GM18507 (cell line): ENCODE measurements around the gene DGKB.

Experiments used
- DNase-seq: peaks from one replicate; pipeline ENCODE4 v3.0.0; 2011; ENCODE audit warnings: low read depth; ENCODE audit not compliant: insufficient read length; ENCODE audit errors: extremely low spot score
- FAIRE-seq: peaks from 2 replicates; lab custom pipeline; 2011; peaks lifted over from hg19 to GRCh38; lab: Jason Lieb, UNC

DGKB gene

DNA sequence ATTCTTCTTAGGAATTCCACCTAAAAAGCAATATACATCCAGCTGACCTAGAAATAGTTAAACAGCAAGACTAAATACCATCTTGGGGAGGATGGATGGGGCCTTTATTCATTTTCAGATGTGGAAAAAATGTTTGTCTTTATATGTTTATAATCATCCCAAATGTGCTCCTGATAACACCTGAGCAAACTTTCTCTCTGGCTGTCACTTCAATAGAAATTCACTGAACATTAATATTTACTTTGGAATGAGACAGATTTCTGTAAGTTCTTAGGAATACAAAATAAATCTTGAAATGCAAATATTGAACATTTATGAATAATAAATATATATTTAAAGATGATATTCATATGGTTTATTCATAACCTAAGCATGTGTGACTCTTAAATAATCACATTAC lies 185.4 kb downstream of the DGKB start:
- FAIRE-seq: no peak
- no peak for DNase-seq

DNA sequence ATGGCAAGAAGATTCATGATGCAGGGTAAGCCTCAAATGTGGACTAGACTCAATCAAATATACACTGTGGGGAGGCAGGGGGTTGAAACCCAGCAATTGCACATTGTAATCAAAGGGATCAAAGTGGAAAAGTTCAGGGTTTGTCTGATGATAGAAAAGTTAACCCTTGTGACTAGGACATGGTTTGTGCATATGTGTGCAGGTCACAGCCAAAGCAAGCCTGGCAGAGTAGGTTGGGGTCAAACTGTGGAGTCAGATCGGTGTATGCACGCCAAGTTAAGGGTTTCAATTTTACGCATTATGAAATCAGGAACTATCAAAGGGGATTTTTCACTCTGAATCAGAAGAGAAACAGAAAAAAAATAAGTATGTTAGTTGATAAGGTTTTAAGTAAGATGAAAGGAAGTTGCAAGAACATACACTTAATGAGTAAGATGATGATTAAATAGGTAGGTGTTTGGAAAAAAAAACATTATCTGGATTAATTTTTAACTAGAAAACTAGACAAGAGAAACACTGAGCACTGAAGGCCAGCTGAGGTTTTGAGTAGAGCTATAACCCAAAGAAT lies 188.3 kb downstream of the DGKB start:
- FAIRE-seq: peak; percentile 83
- no peak for DNase-seq

DNA sequence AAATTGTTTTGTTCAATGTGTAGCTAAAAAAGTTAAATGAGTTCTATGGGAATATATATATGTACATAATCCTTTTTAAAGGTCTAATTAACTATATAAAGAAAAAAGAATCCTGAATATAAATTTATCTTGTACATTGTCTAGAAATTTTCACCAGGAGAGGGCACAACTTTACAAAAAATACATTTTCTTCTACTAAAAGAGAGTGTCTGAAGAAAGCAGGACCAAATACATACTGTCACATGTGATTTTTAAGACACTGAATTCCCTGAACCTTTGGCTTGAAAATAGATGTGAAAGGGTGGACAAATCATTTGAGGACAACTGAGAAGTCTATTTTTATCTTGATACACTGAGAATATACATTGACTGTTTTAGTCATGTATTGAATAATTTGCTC lies 204.3 kb downstream of the DGKB start:
- DNase-seq: no peak
- FAIRE-seq: no peak

DNA sequence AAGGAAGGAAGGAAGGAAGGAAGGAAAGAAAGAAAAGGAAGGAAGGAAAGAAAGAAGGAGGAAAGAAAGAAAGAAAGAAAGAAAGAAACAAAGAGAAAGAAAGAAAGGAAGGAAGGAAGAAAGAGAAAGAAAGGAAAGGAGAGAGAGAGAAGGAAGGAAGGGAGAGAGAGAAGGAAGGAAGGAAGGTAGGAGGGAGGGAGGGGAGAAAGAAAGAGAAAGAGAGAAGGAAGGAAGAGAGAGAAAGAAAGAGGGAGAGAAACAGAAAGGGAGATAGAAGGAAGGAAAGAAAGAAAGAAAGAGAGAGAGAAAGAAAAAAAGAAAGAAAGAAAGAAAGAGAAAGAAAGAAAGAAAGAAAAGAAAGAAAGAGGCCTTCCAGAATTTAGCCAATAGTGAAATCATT lies 204.9 kb downstream of the DGKB start:
- FAIRE-seq (no peak), DNase-seq (no peak)

DNA sequence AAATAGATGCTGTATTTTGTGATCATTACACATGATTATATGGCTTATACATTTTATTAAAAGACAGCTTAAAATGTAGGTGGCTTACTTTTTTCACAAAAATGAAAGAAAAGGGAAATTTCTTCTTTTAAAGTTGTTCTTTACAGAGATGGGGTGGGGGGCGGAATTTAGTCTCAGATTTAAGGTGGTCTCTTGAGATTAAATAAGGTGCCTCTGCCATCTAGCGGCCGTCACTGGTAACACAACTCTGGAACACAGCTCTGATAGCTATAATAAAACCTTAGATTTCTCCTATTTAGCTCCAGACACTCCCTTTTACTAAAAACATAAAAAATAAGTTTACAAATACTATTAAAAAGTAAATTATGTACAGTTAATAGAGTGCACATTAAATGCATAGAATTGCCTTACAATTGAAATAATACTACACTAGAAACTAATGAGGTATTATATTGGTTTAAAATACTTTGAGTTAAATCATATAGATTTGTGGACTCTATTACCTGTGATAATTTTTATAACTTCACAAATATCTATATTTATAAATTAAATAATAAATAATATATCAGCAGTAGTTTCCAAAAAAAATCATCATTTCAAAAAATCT lies 210.9 kb downstream of the DGKB start:
- FAIRE-seq (peak; percentile 62), DNase-seq (no peak)

DNA sequence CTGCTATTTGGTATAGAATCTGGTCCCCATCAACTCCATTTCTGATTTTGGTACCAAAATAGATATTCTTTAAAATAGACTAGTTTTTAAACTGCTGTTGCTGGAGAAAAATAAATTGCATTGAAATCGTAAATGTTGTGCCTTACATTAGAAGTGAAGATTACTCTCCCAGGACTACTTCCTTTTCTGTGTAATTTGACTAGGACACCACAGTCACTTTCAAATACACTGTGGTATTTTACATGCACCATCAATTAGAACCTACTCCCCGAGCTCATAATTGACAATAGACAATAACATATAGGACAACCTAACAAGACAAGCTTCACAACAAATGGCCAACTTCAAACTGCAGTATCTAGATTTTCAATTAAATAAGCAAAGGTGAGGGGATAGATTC lies 211.5 kb downstream of the DGKB start:
- FAIRE-seq: peak; percentile 53
- DNase-seq: no peak

DNA sequence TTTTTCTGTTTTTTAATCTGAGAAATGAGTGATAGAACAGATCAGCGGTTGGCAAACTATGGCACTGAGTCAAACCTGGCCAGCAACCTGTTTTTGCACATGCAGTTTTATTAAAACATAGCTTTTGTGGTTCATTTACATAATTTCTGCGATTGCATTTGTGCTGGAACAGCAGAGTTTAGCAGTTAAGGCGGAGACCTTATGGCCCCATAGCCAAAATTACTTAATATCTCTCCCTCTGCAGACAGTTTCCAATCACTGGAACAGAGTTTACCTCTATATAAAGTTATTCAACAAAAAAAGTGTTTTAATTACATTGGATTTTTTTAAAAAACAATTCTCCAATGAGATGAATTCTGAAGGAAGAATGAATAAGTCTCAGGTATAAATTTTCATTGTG lies 212.1 kb downstream of the DGKB start:
- FAIRE-seq (no peak), DNase-seq (no peak)

DNA sequence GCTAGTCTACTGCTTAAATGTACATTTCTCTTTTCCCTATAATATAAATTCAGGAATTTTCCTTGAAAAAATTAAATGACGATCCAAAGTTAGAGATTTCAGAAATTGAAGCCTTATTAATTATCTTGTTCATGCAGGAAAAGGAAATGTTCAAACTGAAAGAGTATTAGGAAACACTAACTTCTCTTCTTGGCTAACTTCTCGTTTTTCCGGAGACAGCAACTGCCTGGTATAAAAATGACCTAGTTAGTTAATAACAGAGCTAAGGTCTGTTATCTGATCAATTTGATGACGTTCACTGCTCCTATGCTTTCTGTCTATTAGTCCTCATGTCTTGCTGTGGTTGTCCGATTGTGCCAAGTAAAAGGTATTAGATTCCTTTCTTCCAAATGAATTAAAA lies 212.5 kb downstream of the DGKB start:
- FAIRE-seq: no peak

DNA sequence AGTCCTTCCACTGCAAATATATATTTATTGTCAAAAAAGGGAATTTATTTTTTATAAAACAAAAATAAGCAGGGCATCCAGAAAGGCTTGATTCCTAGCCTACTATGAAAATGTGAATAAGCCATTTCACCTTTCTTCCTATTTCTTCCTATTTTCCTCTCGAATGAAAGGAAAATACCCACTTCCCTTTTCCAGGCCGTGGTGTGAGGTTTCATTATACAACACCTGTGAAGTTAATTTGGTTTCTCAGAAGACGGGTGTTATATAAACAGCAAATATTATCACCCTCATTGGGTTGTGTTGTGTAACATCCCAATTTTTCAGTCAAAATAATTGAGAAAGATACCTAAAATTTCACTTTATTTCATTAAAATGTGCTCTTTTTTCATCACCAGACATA lies 214.3 kb downstream of the DGKB start:
- FAIRE-seq (no peak), DNase-seq (no peak)

More for the DNA sequence above, 212.5 kb downstream of the DGKB start:
- DNase-seq: no peak

DNA sequence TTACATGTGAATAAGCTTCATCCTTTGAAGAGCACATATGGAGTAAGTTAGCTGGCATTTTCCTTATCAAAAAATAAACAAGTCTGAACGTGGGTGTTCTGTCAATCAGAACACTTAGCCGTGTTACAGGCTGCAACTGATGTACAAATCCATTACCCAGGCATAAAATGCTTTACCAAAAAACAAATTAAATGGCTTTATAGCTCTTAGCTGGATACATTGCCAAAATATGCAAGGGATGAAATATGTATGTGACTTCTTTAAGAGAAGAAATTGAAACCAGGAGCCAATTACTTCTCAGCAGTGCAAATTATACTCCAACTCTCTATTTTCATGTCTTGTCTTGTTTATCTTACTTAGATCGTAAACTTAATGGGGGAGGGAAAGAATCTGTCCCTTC lies 214.8 kb downstream of the DGKB start:
- FAIRE-seq: peak; percentile 29
- no peak for DNase-seq

DNA sequence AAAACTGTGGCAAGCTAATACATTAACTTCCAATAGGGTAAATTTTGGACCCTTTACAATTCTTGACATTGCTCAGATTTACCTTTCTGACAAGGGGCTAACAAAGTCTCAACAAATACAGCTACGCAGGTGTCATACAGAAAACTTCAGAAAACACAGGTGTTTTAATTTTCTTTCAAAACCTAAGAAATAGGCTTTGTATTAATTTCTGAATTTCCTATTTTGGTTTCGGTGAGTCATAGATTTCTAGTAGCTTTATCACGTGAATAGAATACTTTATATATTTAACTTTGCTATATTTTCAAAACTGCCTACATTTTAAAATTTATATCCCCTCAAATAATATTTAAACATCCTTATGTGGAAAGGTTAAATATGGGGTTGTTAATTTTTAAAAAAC lies 215.3 kb downstream of the DGKB start:
- DNase-seq (no peak), FAIRE-seq (no peak)

DNA sequence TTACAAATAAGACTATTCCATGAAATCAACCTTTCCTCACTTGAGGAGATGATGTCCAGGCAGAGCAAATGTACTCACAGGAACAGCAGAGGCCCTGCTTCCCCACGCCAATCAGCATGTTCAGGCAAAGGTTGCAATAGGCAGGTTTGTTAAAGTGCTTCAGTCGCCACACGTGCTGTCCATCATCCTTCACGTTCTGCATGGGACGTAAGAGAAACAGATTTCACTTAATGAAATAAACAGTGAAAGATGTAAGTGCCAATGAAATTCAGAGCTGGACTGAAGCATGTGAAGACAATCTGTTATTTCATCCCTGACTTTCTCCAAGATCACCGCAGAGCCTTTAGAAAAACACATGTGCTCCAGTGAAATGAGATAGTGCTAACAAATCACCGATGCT lies 217.4 kb downstream of the DGKB start:
- no peak for FAIRE-seq
- DNase-seq: no peak

DNA sequence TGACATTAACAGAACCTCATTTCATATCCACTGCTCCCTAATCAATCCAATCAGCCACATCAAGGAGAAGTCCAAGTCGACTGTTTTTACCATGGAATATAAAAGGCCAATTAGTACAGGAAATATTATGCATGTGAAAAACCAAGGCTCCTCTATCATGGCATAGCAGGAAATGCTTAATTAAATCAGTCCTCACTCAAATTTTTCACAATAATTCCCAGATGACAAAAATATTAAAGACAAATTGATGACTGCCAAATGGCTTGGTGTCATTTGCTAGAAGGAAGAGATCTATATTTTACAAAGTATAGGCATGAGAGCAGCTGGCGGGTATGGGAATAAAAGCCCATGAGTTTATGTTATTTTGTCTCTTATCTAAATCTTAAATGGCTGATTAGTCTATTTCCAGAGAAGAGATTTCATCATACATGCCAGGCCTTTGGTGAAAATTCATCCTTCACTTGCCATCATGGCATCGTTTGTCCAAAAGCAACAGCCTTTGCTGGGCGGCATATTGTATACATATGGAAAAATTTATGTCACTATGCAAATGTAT lies 219.6 kb downstream of the DGKB start:
- DNase-seq (no peak), FAIRE-seq (no peak)

DNA sequence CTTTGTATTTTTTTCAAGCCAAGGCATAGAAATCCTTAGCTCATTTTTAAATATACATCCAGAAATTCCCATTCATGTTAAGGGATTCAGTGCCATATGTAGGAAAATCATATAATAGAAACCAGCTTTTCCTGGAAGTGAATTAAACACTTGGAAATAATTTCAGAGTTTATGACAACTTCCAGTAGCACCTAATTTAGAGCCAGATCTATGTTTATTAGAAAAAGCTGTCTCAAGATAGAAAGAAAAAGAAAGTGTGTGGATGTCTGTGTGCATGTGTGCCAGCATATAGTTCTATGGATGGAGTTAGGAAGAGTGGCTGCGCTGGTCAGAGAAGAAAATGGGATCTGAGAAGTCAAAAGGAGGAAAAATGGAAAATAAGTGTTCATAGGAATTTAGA lies 225.7 kb downstream of the DGKB start:
- DNase-seq (no peak), FAIRE-seq (no peak)

DNA sequence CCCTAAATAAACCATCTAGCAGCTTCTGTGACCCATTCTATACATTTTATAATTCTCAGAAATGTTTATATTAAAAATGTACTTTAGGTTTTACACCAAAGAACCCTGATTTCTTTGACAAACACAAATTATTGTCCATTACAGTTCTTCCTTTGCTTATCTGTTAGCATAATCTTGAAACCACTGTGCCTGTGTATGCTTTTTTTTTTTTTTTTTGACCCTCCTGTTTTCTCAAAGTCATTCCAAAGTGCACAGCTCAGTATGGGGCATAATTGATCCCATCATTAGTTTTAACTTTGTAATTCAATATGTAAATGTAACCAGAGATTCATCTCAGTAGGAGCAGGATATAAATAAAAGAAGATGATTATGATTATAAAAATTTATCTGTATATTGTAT lies 229.3 kb downstream of the DGKB start:
- no peak for DNase-seq
- no peak for FAIRE-seq

DNA sequence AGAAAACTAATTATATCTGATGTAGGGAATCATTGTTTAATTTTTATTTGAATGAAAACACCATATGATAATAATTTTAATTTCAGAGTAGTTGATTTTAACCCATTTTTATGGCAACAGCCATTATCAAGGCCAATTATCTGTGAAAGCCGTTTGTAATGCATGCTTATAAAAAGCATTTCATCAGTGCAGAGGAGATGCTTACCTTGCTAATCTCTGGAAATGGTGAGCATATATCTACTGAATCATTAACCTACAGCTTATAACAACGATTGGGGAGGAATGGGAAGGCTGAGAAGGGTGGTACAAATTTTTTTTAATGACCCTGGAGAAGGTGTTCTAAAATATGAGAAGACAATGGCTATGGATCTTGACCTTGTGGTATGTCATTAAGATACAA lies 235.6 kb downstream of the DGKB start:
- FAIRE-seq (no peak), DNase-seq (no peak)

DNA sequence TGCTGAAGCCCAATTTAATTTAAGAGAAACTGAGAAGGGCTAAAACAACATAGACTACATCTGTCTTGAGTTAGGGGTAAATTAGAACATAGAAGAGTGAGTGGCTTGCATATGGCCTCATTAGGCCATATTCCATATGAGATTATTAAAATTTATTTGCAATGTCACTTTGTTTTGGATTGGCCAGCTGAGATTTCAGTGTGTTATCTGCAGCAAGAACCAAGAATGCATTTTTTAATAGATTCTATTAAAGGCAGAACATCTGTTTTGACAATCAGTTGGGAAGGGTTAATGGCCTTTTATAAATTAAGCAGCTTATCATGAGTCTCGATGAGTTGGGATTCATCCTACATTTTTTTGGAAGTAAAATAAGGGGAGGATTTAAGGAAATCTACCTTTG lies 236.2 kb downstream of the DGKB start:
- DNase-seq (no peak), FAIRE-seq (no peak)

DNA sequence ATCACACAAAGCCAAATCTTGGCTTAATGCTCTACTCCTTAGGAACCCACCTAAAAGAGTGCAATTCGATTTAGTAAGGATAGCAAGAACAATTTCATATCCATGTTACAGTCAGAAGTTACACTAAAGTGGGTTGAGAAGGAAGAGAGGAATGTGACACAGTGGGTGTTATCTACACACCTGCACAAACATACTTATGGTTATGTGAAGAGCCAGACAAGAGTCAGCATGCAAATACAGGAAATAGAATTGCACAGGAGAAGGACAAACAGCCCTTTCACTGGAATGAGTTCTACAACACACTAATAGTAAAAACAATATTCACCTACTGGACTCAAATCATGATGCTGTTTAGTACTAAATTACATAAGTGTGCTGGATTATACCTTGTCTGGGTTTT lies 262.8 kb downstream of the DGKB start:
- FAIRE-seq (no peak), DNase-seq (no peak)

DNA sequence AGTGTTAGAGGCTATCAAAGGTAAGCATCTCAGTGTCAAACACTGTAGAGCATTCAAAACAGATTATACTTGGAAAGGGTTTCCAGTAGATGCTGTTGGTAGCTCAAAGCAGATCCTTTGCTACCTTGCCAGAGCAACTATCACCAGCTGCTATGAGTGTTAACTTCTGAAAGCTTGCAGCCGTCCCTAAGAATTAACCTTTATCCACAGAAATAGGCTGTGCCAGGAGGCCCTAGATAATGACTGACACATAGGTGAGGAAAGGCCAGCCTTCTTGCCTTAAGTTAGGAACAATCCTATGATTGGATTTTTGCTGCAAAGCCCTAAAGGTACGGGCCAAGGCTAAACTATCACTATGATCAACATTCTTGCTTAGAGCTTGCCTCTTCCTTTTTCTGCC lies 263.2 kb downstream of the DGKB start:
- no peak for FAIRE-seq
- no peak for DNase-seq

DNA sequence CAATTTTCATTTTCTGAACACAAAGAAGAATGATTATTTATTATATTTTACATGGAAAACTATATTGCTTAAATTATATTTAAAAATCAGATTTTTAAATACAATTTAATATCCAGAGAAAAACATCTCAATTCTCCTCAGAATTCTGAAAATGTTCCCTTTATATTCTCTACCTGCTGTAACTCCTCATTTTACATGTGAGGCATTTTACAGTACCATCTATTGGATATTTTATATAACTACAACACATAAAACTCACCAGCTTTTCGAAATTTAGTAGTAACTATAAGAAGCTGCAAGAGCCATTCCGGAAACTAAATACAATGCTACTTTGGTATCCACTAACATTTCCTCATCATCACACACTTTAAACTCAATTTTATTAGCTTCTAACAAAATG lies 264.6 kb downstream of the DGKB start:
- FAIRE-seq (no peak), DNase-seq (no peak)

DNA sequence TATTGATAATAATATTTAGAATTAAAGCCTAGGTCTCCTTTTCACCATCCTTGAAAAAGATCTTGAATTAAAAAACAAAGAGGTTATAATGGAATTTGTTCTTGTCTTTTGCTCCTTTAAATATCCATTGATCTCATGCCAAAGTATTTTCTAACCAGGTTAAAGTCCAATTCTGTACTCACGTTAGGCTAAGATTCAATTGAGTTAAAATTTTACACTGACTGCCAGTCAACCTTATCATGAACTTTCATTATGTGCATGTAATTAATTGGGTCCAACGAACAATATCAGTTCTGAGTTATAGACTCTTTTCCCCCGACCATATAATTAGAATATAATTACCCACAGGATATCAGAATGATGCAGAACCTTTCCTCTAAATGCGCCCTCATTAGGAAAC lies 266.6 kb downstream of the DGKB start:
- FAIRE-seq (no peak), DNase-seq (no peak)

DNA sequence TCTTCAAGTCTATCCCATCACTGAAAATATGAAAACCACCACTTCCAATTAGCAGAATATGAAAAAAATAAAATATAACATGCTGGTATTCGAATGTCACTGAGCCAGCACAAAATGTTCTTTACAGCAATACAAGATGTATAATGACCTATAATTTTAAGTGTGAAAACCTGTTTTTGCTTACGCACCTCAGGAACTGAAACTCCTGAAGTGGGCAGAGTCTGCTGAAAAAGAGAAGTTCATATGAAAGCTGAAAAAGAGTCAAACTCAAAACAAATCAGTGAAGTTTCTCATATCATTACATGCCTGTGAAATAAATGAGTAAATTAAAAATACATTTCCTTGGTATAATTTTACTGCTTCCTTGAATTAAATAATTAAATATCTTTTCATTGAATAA lies 272.5 kb downstream of the DGKB start:
- FAIRE-seq: peak; percentile 54
- no peak for DNase-seq
